SH-SY5Y (cell line): ENCODE measurements around the gene GRID2.

Experiments used
- GATA2 ChIP-seq: IDR thresholded peaks from 2 replicates; pipeline ENCODE4 v1.6.1; 2011; ENCODE audit warnings: mild to moderate bottlenecking, low read depth, low read length
- GATA3 ChIP-seq: IDR thresholded peaks from 2 replicates; pipeline ENCODE4 v1.6.1; 2011; ENCODE audit warnings: low read depth, mild to moderate bottlenecking, low read length, moderate library complexity

- TF ChIP-seq GATA3 (no peak), GATA2 (no peak)
These were observed 1197.5 kb downstream of the GRID2 start for GRCh38 chr4:93501244-93501643.
